ENCODE results near the gene TPP2. TPM values are rescaled to one million over a fixed set of nuclear protein-coding genes. Genes with fewer than 3 reads are reported as not detected.

TPP2 gene
- total and polyA plus RNA-seq, 9 of the 15 experiments (the other 6 are each of a cell fraction or from before 2014, with no cell fraction given): 18.8 to 87.7 (median 55.9) TPM

- Histone ChIP-seq H3K4me2 (ENCODE audit: insufficient read depth, low read length) (no peak overlapping the region), H3K9me1 (ENCODE audit: control insufficient read depth, insufficient read depth, low read length) (no peaks in the 10 kb centered on the region), H3K27me3 (ENCODE audit: control insufficient read depth in 2 of 2, insufficient read depth in 2 of 2, low read length in 2 of 2) (no peaks in the 10 kb centered on the region), H3K9ac (ENCODE audit: insufficient read depth in 1 of 2, low read depth in 2 of 2, low read length in 2 of 2) (no peak overlapping the region), H3K4me1 (replicated peaks in 1 of 2; ENCODE audit: control insufficient read depth in 2 of 2, insufficient read depth in 2 of 2, low read length in 2 of 2) (peaks cover 4 to 15% of the 10 kb centered on the region in 2 experiments; a peak in 4 of 5 replicates), H3K27ac (ENCODE audit: extremely low read depth, low read depth, low read length) (no peak overlapping the region), H3K4me3 (no peak overlapping the region), H3K79me2 (ENCODE audit: control insufficient read depth, insufficient read depth, low read length) (no peaks in the 10 kb centered on the region), H4K20me1 (replicated peaks; ENCODE audit: control insufficient read depth, insufficient read depth, low read length) (no peaks in the 10 kb centered on the region), H3K36me3 (ENCODE audit: control insufficient read depth, insufficient read depth, low read length) (no peaks in the 10 kb centered on the region), H3K9me3 (replicated peaks; ENCODE audit: control insufficient read depth, insufficient read depth, low read depth, low read length) (no peaks in the 10 kb centered on the region), H2AFZ (ENCODE audit: low read depth, low read length) (peak overlapping the region; percentile 24; the same call in 1 of the 2 replicates)
- ATAC-seq (no peak), DNase-seq (ENCODE audit: extremely low read depth in 1 of 4, low spot score in 3 of 4) (no peak), FAIRE-seq (no peak)
- in situ Hi-C loops (cut with MboI) (loop anchor here (10.0 kb wide), 1 partner anchor 117 kb away; no protein-coding TSS in a partner anchor), intact Hi-C loops (cut with micrococcal nuclease) (no loop called here)
- ChIA-PET POLR2A (no interaction called here), CTCF (ENCODE audit: low intra/inter-chr PET ratio) (no interaction called here)
- TF ChIP-seq ZNF740 (CRISPR knock-in tag; IDR thresholded peaks at IDR 0.05) (peak; percentile 61; the same call in 1 of the 2 replicates), ZNF740 (tag; IDR thresholded peaks at IDR 0.05) (no peak), SMAD3 (CRISPR knock-in tag; conservative IDR thresholded peaks at IDR 0.05) (no peak)
- TF ChIP-seq, protein P1, sequence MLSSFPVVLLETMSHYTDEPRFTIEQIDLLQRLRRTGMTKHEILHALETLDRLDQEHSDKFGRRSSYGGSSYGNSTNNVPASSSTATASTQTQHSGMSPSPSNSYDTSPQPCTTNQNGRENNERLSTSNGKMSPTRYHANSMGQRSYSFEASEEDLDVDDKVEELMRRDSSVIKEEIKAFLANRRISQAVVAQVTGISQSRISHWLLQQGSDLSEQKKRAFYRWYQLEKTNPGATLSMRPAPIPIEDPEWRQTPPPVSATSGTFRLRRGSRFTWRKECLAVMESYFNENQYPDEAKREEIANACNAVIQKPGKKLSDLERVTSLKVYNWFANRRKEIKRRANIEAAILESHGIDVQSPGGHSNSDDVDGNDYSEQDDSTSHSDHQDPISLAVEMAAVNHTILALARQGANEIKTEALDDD (IDR thresholded peaks at IDR 0.05): peak; percentile 41; the same call in 1 of the 2 replicates
- WGBS (ENCODE audit: insufficient coverage, low coverage, missing lambda C conversion rate): 50% methylated on average over 2 of the region's 2 CpGs
- no TSS peak for BruUV-seq (replicated peaks)
Observed at GRCh38 chr13:102587916-102588315, 8.9 kb upstream of the TPP2 start.

All from K562 (cell line).